ENCODE data around the gene MIGA2.

DNA sequence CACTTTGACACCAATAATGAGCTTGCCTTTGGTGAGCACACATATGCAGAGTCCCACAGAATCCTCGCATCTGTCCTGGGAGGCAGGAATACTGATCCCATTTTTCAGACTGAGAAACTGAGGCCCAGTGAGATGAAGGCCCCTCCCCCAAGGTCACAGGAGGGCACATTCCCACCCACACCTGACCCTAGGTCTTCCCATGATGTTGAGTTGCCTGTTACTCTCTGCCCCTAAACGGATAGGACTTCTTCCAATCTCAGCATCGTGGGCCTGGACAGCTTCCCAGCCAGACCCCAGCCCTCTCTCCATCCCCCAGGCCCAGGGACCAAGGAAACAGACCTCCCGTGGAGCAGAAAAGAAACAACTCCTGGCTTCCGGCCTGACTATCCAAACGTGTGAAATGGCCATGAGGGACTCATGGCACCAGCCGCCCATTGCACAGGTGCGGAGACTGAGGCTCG, 9.2 kb upstream of the MIGA2 start:
- TF ChIP-seq, protein P1, sequence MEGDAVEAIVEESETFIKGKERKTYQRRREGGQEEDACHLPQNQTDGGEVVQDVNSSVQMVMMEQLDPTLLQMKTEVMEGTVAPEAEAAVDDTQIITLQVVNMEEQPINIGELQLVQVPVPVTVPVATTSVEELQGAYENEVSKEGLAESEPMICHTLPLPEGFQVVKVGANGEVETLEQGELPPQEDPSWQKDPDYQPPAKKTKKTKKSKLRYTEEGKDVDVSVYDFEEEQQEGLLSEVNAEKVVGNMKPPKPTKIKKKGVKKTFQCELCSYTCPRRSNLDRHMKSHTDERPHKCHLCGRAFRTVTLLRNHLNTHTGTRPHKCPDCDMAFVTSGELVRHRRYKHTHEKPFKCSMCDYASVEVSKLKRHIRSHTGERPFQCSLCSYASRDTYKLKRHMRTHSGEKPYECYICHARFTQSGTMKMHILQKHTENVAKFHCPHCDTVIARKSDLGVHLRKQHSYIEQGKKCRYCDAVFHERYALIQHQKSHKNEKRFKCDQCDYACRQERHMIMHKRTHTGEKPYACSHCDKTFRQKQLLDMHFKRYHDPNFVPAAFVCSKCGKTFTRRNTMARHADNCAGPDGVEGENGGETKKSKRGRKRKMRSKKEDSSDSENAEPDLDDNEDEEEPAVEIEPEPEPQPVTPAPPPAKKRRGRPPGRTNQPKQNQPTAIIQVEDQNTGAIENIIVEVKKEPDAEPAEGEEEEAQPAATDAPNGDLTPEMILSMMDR (conservative IDR thresholded peaks at IDR 0.05 in 1 of 2, IDR thresholded peaks at IDR 0.05 in 1 of 2; ENCODE audit: extremely low read depth in 1 of 2, insufficient read depth in 1 of 2, low read depth in 1 of 2, low read length in 2 of 2) = no peak
- no peak for TF ChIP-seq EZH2 (IDR thresholded peaks at IDR 0.05; ENCODE audit: borderline replicate concordance, low read length)

All from mammary epithelial cell (primary cell).